BJ (cell line): ENCODE measurements around the gene TMEM91. TPM values are rescaled to one million over a fixed set of nuclear protein-coding genes. Genes with fewer than 3 reads are reported as not detected.
"Not testable (repeated sequence)": the region's sequence is repeated elsewhere in the genome, so short reads cannot be mapped to it uniquely, and the experiment has no call there.

Source experiments
- CTCF ChIA-PET: fragments of 350-600 bp; formaldehyde crosslinking; extraction: SDS; loops from one replicate; lab custom pipeline; 2021; ENCODE audit warnings: antibody characterized with exemption, inconsistent platforms; lab: Yijun Ruan, JAX
- POLR2A ChIA-PET: fragments of 300-600 bp; sonication (Branson Sonifier 250); formaldehyde crosslinking; extraction: SDS; loops from one replicate; lab custom pipeline; 2021; ENCODE audit warnings: antibody characterized with exemption; lab: Charles Lee
- DNase-seq: peaks from one replicate; pipeline ENCODE4 v3.0.0-alpha.2; 2011; ENCODE audit warnings: low read depth
- H3K27me3 ChIP-seq: 2 replicates; pipeline ENCODE4 v1.6.0; 2011; ENCODE audit warnings: low read length; ENCODE audit not compliant: control insufficient read depth, insufficient read depth
- H3K36me3 ChIP-seq: 2 replicates; pipeline ENCODE4 v1.5.1; 2011; ENCODE audit warnings: low read length; ENCODE audit not compliant: control insufficient read depth, insufficient read depth
- H3K4me3 ChIP-seq: 2 replicates; pipeline ENCODE4 v1.5.1; 2011; ENCODE audit warnings: low read depth, mild to moderate bottlenecking, control low read depth, low read length
- CTCF ChIP-seq: IDR thresholded peaks from 2 replicates; pipeline ENCODE4 v1.5.1; 2011; ENCODE audit warnings: low read depth, mild to moderate bottlenecking, control low read depth, inconsistent platforms, low read length, moderate library complexity; ENCODE audit not compliant: insufficient read depth
- polyA plus RNA-seq: library from polyadenylated mRNA; depleted of rRNA; stranded (reverse); fragments of >200 nt; gene quantifications from 2 replicates; pipeline ENCODE4 v1.2.3, GENCODE V29; 2011

Gene TMEM91
- polyA plus RNA-seq, 1 experiment, result 5.1 TPM

GRCh38 chr19:41369769-41370168 lies 6.6 kb upstream of the TMEM91 start:
- ChIA-PET CTCF (interaction anchor here (1.6 kb wide), 1 partner anchor 75 kb away, joined by 4 read pairs; no protein-coding TSS in a partner anchor), POLR2A (no interaction called here)
- TF ChIP-seq CTCF, result no peak

GRCh38 chr19:41371119-41371518 lies 5.2 kb upstream of the TMEM91 start:
- H3K36me3 ChIP-seq, DNase-seq, POLR2A ChIA-PET, CTCF ChIA-PET, H3K4me3 ChIP-seq, H3K27me3 ChIP-seq: not testable (repeated sequence)

More at GRCh38 chr19:41369769-41370168, 6.6 kb upstream of the TMEM91 start:
- no peaks in the 10 kb centered on the region for H3K27me3 ChIP-seq
- no peaks in the 10 kb centered on the region; the same call in 1 of the 2 replicates for H3K36me3 ChIP-seq
- DNase-seq, result no peak
- H3K4me3 ChIP-seq, result no peak overlapping the region

- no peak for DNase-seq
- Histone ChIP-seq H3K36me3 (no peaks in the 10 kb centered on the region; the same call in 1 of the 2 replicates), H3K4me3 (no peak overlapping the region), H3K27me3 (no peaks in the 10 kb centered on the region)
- ChIA-PET POLR2A (no interaction called here), CTCF (no interaction called here)
- TF ChIP-seq CTCF, result no peak
These were observed 4.8 kb upstream of the TMEM91 start for GRCh38 chr19:41371541-41371940.

DNA sequence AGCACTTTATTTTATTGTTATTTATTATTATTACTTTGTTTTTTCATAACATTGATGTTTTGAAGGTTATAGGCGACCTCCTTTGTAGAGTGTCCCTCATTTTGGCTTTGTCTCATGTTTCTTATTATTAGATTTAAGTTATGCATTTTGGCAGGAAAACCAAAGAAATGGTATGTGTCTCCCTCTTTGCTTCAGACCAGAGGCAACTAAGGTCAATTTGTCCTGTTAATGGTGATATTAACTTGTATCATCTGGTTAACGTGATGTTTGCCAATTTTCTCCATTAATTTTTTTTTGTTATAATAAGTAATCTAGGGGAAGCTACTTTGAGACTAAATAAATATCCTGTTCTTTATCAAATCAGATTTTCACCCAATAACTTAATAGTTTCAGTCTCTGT lies 3.8 kb upstream of the TMEM91 start:
- H3K36me3 ChIP-seq, result no peaks in the 10 kb centered on the region; the same call in 1 of the 2 replicates
- POLR2A ChIA-PET, result interaction anchor here (0.6 kb wide), 1 partner anchor 8 kb away, joined by 3 read pairs; no protein-coding TSS in a partner anchor
- no peak for DNase-seq
- H3K4me3 ChIP-seq, result no peak overlapping the region
- CTCF ChIA-PET, result no interaction called here
- H3K27me3 ChIP-seq, result no peaks in the 10 kb centered on the region
- no peak for TF ChIP-seq CTCF

GRCh38 chr19:41373993-41374392 lies 2.3 kb upstream of the TMEM91 start:
- H3K36me3 ChIP-seq, result peaks cover 1% of the 10 kb centered on the region; the same call in 1 of the 2 replicates
- ChIA-PET POLR2A (no interaction called here), CTCF (no interaction called here)
- no peak overlapping the region for H3K4me3 ChIP-seq
- no peaks in the 10 kb centered on the region for H3K27me3 ChIP-seq
- no peak for TF ChIP-seq CTCF
- DNase-seq, result peak; percentile 71

GRCh38 chr19:41376998-41377365 lies 649 bp downstream of the TMEM91 start:
- H3K27me3 ChIP-seq, result no peaks in the 10 kb centered on the region
- ChIA-PET POLR2A (interaction anchor here (0.9 kb wide), 1 partner anchor 12 kb away, joined by 10 read pairs; no protein-coding TSS in a partner anchor), CTCF (interaction anchor here (1.4 kb wide), 1 partner anchor 9 kb away, joined by 3 read pairs; no protein-coding TSS in a partner anchor)
- peaks cover 1% of the 10 kb centered on the region; the same call in 1 of the 2 replicates for H3K36me3 ChIP-seq
- no peak for TF ChIP-seq CTCF
- no peak for DNase-seq
- peak overlapping the region; percentile 50 for H3K4me3 ChIP-seq
